Loucy (cell line): Measurements from ENCODE around the gene DPYSL4.

Experiments used
- H2AFZ ChIP-seq: fragments of 200-600 bp; sonication (generic); 2 replicates; pipeline ENCODE4 v1.6.0; 2016; ENCODE audit warnings: antibody characterized with exemption, mild to moderate bottlenecking, low read length, moderate library complexity
- H3F3A ChIP-seq: fragments of 200-600 bp; 2 replicates; pipeline ENCODE4 v1.6.0; 2016; ENCODE audit warnings: antibody characterized with exemption, low read depth, mild to moderate bottlenecking
- H3K27me3 ChIP-seq: fragments of 200-600 bp; sonication (generic); 2 replicates; pipeline ENCODE4 v1.6.1; 2014; ENCODE audit warnings: low read length, mild to moderate bottlenecking; ENCODE audit not compliant: insufficient read depth, poor library complexity, severe bottlenecking
- H3K36me3 ChIP-seq: fragments of 200-600 bp; sonication (generic); 2 replicates; pipeline ENCODE4 v1.6.1; 2016; ENCODE audit warnings: low read length; ENCODE audit not compliant: insufficient read depth
- H3K4me1 ChIP-seq: fragments of 200-600 bp; sonication (generic); 2 replicates; pipeline ENCODE4 v1.5.1; 2014; ENCODE audit warnings: low read length, mild to moderate bottlenecking; ENCODE audit not compliant: insufficient read depth, poor library complexity, severe bottlenecking
- H3K4me2 ChIP-seq: fragments of 200-600 bp; sonication (generic); 2 replicates; pipeline ENCODE4 v1.6.0; 2014; ENCODE audit warnings: antibody characterized with exemption, low read length, low read depth, mild to moderate bottlenecking; ENCODE audit not compliant: poor library complexity, severe bottlenecking
- H3K4me3 ChIP-seq: fragments of 200-600 bp; sonication (generic); 2 replicates; pipeline ENCODE4 v1.5.1; 2014; ENCODE audit warnings: low read length, mild to moderate bottlenecking, mixed read lengths; ENCODE audit not compliant: poor library complexity, severe bottlenecking
- H3K79me2 ChIP-seq: fragments of 200-600 bp; sonication (generic); 2 replicates; pipeline ENCODE4 v1.6.1; 2014; ENCODE audit warnings: low read length; ENCODE audit not compliant: insufficient read depth
- H3K9ac ChIP-seq: fragments of 200-600 bp; sonication (generic); 2 replicates; pipeline ENCODE4 v1.6.0; 2014; ENCODE audit warnings: mild to moderate bottlenecking, low read depth, low read length, moderate library complexity; ENCODE audit not compliant: poor library complexity, severe bottlenecking
- H3K9me2 ChIP-seq: fragments of 200-600 bp; sonication (generic); replicated peaks from 2 replicates; pipeline ENCODE4 v1.6.1; 2016; ENCODE audit warnings: low read depth, low read length, mixed read lengths
- H3K9me3 ChIP-seq: fragments of 200-600 bp; sonication (generic); 2 replicates; pipeline ENCODE4 v1.6.1; 2014; ENCODE audit warnings: mild to moderate bottlenecking, antibody characterized with exemption, low read length, low read depth; ENCODE audit not compliant: insufficient read depth
- H4K20me1 ChIP-seq: fragments of 200-600 bp; sonication (generic); 2 replicates; pipeline ENCODE4 v1.6.0; 2014; ENCODE audit warnings: antibody characterized with exemption, low read length, mild to moderate bottlenecking; ENCODE audit not compliant: insufficient read depth, poor library complexity, severe bottlenecking
- CTCF ChIP-seq: fragments of 200-600 bp; sonication (generic); conservative IDR thresholded peaks from 2 replicates; pipeline ENCODE4 v1.5.1; 2014; ENCODE audit warnings: mild to moderate bottlenecking, antibody characterized with exemption, low read length
- EZH2phosphoT487 ChIP-seq: fragments of 200-600 bp; IDR thresholded peaks from 2 replicates; pipeline ENCODE4 v1.6.1; 2018; ENCODE audit warnings: antibody characterized with exemption, mild to moderate bottlenecking, moderate library complexity, borderline replicate concordance

The DPYSL4 gene

GRCh38 chr10:132167976-132168375, 18.8 kb upstream of the DPYSL4 start:
- H2AFZ ChIP-seq: no peak overlapping the region
- no peaks in the 10 kb centered on the region for H4K20me1 ChIP-seq
- H3K27me3 ChIP-seq: no peaks in the 10 kb centered on the region
- H3K36me3 ChIP-seq: no peaks in the 10 kb centered on the region
- no peak overlapping the region for H3K9ac ChIP-seq
- H3K4me3 ChIP-seq: no peak overlapping the region
- no peaks in the 10 kb centered on the region for H3K9me2 ChIP-seq
- no peak overlapping the region for H3K4me2 ChIP-seq
- peaks cover 10% of the 10 kb centered on the region for H3K4me1 ChIP-seq
- H3F3A ChIP-seq: no peaks in the 10 kb centered on the region
- H3K79me2 ChIP-seq: no peaks in the 10 kb centered on the region
- no peak for TF ChIP-seq CTCF
- TF ChIP-seq EZH2phosphoT487: no peak
- H3K9me3 ChIP-seq: no peaks in the 10 kb centered on the region

DNA sequence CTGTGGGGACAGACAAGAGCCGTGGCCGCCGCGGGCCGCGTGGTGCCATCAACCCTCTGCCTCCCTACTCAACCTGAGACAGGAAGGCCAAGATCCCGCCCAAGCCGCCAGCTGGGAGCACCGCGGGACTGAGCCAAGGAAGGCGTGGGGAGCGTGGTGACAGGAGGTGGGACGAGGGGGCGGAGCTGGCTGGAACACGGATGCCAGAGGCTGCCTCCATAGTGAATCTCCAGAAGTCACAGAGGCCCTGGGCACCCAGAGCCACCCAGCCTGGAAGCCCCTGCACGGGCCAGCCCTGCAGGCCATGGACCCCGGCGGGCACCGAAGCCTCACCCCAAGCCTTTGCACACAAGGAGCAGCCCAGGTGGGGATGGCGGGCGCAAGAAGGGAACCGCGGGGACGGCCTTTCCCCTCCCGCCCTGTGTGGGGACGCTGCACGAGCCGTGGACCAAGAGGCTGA, 18.1 kb upstream of the DPYSL4 start:
- no peaks in the 10 kb centered on the region for H3K79me2 ChIP-seq
- no peaks in the 10 kb centered on the region for H3F3A ChIP-seq
- no peaks in the 10 kb centered on the region for H4K20me1 ChIP-seq
- H3K4me1 ChIP-seq: peaks cover 4% of the 10 kb centered on the region
- H2AFZ ChIP-seq: no peak overlapping the region
- no peaks in the 10 kb centered on the region for H3K27me3 ChIP-seq
- no peak overlapping the region for H3K9ac ChIP-seq
- no peaks in the 10 kb centered on the region for H3K36me3 ChIP-seq
- H3K4me2 ChIP-seq: no peak overlapping the region
- no peaks in the 10 kb centered on the region for H3K9me2 ChIP-seq
- TF ChIP-seq EZH2phosphoT487 (no peak), CTCF (no peak)
- H3K9me3 ChIP-seq: no peaks in the 10 kb centered on the region
- H3K4me3 ChIP-seq: no peak overlapping the region

GRCh38 chr10:132169031-132169765, 17.6 kb upstream of the DPYSL4 start:
- no peaks in the 10 kb centered on the region for H3K9me2 ChIP-seq
- H3K79me2 ChIP-seq: no peaks in the 10 kb centered on the region
- H4K20me1 ChIP-seq: no peaks in the 10 kb centered on the region
- H3K4me1 ChIP-seq: no peaks in the 10 kb centered on the region
- H3K4me2 ChIP-seq: no peak overlapping the region
- H3K4me3 ChIP-seq: no peak overlapping the region
- no peak overlapping the region for H3K9ac ChIP-seq
- H3K9me3 ChIP-seq: no peaks in the 10 kb centered on the region
- no peaks in the 10 kb centered on the region for H3K36me3 ChIP-seq
- H3F3A ChIP-seq: no peaks in the 10 kb centered on the region
- H3K27me3 ChIP-seq: no peaks in the 10 kb centered on the region
- TF ChIP-seq EZH2phosphoT487: no peak
- no peak for TF ChIP-seq CTCF
- no peak overlapping the region for H2AFZ ChIP-seq
